Lower leg skin (tissue), 3 donors: ENCODE measurements around the gene SCFD2.

Experiments
- POLR2A ChIP-seq, 2 donors: fragments of 450-650 bp; IDR thresholded peaks; one replicate each; pipeline ENCODE4 v1.6.1; 2016 to 2017; ENCODE audit warnings: antibody characterized with exemption in 2 of 2, mild to moderate bottlenecking in 1 of 2, moderate library complexity in 1 of 2
- TF ChIP-seq, protein P1 (sequence below), 3 donors: fragments of 450-650 bp; IDR thresholded peaks; one replicate each; pipeline ENCODE4 v1.5.1; 2016; ENCODE audit warnings: antibody characterized with exemption in 3 of 3, mild to moderate bottlenecking in 3 of 3, moderate library complexity in 2 of 3

DNA sequence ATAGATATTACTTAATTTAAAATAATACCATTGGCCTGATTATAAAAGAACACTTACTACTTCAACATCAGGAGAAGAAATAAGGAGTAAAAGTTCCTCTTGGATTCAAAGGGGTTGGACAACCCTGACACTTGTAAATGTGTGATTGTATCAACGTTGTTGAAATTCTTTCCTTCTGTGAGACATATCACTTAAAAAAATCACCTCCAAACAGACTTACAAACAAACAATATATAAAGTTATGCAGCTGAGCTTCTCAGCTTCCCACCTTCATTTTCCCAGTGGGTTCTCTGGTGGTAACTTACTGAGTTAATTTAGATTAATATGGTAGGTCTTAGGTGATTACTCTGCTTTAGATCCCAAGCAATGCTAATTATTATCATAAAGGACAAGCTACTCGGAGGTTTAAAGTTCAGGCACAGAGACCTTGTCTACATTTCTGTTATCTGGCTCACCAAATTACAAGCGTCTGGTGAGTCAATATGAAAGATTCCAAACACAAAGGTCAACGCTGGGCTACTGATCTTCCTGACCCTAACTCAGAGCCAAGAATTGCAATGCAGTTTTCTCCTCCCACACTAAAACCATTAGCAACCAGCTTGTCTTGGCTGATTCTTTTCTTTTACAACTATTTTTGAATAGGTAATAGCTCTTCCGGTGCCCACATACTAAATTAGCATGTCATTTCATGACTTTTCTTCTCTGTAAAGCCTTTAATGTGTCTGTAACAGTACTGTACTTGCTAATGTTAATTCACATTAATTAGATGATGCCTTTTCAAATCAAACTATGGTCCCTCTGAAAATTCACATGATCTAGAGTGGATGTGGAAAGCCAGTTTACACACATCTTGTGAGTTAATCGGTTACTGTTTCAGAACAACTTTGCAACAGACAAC lies 346.1 kb downstream of the SCFD2 start:
- TF ChIP-seq, protein P1, sequence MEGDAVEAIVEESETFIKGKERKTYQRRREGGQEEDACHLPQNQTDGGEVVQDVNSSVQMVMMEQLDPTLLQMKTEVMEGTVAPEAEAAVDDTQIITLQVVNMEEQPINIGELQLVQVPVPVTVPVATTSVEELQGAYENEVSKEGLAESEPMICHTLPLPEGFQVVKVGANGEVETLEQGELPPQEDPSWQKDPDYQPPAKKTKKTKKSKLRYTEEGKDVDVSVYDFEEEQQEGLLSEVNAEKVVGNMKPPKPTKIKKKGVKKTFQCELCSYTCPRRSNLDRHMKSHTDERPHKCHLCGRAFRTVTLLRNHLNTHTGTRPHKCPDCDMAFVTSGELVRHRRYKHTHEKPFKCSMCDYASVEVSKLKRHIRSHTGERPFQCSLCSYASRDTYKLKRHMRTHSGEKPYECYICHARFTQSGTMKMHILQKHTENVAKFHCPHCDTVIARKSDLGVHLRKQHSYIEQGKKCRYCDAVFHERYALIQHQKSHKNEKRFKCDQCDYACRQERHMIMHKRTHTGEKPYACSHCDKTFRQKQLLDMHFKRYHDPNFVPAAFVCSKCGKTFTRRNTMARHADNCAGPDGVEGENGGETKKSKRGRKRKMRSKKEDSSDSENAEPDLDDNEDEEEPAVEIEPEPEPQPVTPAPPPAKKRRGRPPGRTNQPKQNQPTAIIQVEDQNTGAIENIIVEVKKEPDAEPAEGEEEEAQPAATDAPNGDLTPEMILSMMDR (IDR thresholded peaks at IDR 0.05): no peak
- TF ChIP-seq POLR2A (IDR thresholded peaks at IDR 0.05): no peak
